Mucosa of rectum (tissue), 2 donors: ENCODE measurements around the gene DTNA.

ENCODE experiments used
- H3K27ac ChIP-seq, 2 donors: one replicate each; pipeline ENCODE4 v1.7.0; 2013; ENCODE audit warnings: inconsistent platforms in 2 of 2, low read depth in 2 of 2, low read length in 2 of 2
- H3K27me3 ChIP-seq, 2 donors: one replicate each; pipeline ENCODE4 v1.7.0; 2013; ENCODE audit warnings: low read length in 2 of 2; ENCODE audit not compliant: control insufficient read depth in 2 of 2, insufficient read depth in 2 of 2
- H3K36me3 ChIP-seq, 2 donors: one replicate each; pipeline ENCODE4 v1.7.0; 2013; ENCODE audit warnings: low read length in 2 of 2; ENCODE audit not compliant: control insufficient read depth in 2 of 2, insufficient read depth in 2 of 2
- H3K4me1 ChIP-seq, 2 donors: one replicate each; pipeline ENCODE4 v1.7.0; 2013; ENCODE audit warnings: low read length in 2 of 2, mild to moderate bottlenecking in 1 of 2; ENCODE audit not compliant: control insufficient read depth in 2 of 2, insufficient read depth in 2 of 2
- H3K4me3 ChIP-seq, 2 donors: one replicate each; pipeline ENCODE4 v1.7.0; 2013; ENCODE audit warnings: low read length in 2 of 2
- H3K9ac ChIP-seq, 2 donors: one replicate each; pipeline ENCODE4 v1.7.0; 2013; ENCODE audit warnings: low read length in 2 of 2, low read depth in 1 of 2, mild to moderate bottlenecking in 1 of 2
- H3K9me3 ChIP-seq, 2 donors: one replicate each; pipeline ENCODE4 v1.7.0; 2013; ENCODE audit warnings: low read length in 2 of 2; ENCODE audit not compliant: control insufficient read depth in 2 of 2
- donor health status: healthy.
- donor health status: Normal muscosa, but diverticular disease.

DTNA gene

DNA sequence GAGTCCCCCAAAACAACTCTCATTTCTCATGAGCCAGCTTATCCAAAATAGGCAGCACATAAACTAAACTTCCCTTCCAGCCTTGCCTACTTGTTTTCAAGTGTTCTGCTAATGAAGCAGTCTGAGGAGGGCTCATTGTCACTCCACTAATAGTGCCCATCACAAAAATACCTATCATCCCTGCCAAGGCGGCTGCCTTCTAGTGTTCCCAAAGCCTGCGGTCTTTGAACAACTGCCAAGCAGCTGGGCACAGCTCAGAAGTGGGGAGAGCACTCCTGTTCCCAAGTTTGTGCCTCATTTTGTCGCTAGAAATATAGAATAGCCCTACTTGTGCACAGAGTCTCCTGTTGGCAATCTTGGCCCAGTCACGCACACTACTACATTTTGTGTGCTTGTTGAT lies 50.3 kb downstream of the DTNA start:
- Histone ChIP-seq H3K9ac (no peak overlapping the region), H3K4me1 (no peaks in the 10 kb centered on the region), H3K9me3 (no peaks in the 10 kb centered on the region), H3K27me3 (no peaks in the 10 kb centered on the region), H3K36me3 (no peaks in the 10 kb centered on the region), H3K4me3 (no peak overlapping the region), H3K27ac (no peak overlapping the region)

DNA sequence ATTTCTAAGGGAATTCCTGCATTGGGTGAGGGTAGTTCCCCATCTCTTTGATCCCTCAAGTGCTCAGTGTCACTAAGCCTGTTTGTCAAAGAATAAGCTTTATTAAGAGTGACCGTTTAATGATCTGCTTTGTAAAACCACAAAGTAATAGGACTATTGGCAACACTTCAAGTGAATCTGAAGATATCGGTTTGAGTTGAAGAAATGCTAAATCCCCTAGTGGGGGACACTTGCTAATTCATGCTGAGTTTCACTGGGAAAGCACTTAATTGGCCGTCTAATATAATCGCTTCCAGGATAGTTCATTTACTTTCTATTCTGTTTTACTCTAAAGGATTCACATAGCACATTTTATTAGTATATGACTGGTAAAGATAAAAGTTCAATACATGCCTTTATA lies 54.4 kb downstream of the DTNA start:
- Histone ChIP-seq H3K9ac (no peak overlapping the region), H3K27ac (no peak overlapping the region), H3K27me3 (no peaks in the 10 kb centered on the region), H3K9me3 (no peaks in the 10 kb centered on the region), H3K4me1 (no peaks in the 10 kb centered on the region), H3K36me3 (no peaks in the 10 kb centered on the region), H3K4me3 (no peak overlapping the region)

DNA sequence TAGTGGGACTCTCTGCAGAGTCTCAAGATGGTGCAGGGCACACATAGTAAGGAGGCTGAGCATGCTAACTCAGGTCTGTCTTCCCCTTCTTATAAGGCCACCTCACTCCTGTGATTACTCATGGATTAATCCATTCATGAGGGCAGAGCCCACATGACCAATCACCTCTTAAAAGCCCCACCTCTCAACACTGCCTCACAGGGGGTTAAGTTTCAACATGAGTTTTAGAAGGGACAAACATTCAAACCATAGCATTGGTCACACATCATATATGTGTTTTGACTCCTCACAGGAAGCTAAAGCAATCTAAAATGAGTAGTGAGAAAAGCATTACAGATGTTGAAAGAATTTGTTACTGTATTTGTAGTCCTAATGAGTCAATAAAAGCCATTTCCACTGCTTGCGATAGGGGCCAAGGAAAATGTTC lies 57.5 kb downstream of the DTNA start:
- H3K27me3 ChIP-seq = no peaks in the 10 kb centered on the region
- no peaks in the 10 kb centered on the region for H3K4me1 ChIP-seq
- no peak overlapping the region for H3K27ac ChIP-seq
- no peaks in the 10 kb centered on the region for H3K36me3 ChIP-seq
- H3K4me3 ChIP-seq = no peak overlapping the region
- no peaks in the 10 kb centered on the region for H3K9me3 ChIP-seq
- no peak overlapping the region for H3K9ac ChIP-seq

DNA sequence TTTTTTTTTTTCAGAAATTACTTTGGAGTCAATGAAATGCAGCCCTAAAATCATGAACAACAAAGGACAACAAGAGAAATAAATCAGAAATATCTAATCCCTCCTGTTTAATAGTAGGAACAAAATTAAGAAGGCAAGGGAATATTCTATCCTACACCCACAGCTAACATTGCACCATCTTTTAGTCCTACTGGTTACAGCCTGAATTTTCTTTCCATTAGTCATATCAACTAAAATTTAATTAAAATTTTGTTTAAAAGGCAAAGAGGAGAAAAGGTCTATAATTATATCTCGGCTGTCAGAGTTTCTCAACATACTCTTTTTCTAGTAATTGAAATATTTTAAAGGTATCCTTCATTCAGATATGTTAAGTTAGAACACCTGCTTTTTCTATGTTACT lies 61.9 kb downstream of the DTNA start:
- Histone ChIP-seq H3K4me1 (peaks cover 0 to 3% of the 10 kb centered on the region in 2 donors), H3K27me3 (no peaks in the 10 kb centered on the region), H3K9me3 (no peaks in the 10 kb centered on the region), H3K9ac (no peak overlapping the region), H3K4me3 (no peak overlapping the region), H3K36me3 (no peaks in the 10 kb centered on the region), H3K27ac (no peak overlapping the region)

DNA sequence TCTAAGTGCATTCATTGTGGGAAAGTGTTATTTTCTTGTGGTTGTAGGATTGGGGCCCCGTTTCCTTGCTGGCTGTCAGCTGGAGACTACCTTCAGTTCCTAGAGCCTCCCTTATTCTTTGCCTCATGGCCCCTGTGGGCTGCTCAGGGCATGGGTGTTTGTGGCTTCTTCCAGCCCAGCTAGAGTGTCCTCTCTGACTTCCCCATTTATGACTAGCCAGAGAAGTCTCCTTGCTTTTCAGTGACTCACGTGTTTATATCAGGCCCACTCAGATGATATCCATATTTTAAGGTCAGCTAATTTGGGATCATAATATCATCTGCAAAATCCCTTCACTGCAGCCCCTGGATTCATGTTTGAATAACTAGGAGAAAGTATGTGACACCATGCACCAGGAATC lies 62.8 kb downstream of the DTNA start:
- Histone ChIP-seq H3K9me3 (no peaks in the 10 kb centered on the region), H3K4me1 (peaks cover 0 to 3% of the 10 kb centered on the region in 2 donors), H3K9ac (no peak overlapping the region), H3K4me3 (no peak overlapping the region), H3K27ac (no peak overlapping the region), H3K27me3 (no peaks in the 10 kb centered on the region), H3K36me3 (no peaks in the 10 kb centered on the region)

DNA sequence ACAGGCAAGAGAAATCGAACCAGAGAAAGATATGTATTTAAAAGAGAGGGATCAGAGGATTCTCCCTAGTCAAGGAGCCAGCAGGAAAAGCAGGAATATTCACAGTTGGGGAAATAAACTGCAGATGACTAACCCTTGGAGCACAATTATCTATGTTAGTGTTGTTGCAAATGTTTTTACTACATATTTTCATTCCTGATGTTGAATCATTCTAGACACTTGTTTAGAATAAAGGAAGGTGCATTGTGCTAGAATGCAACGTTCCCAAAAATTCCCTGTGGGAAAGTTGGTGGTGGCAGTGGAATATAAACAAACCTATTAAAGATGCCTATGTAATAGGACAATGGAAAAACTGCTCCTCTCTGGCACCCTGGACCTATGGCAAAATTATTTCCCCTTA lies 63.3 kb downstream of the DTNA start:
- no peaks in the 10 kb centered on the region for H3K36me3 ChIP-seq
- H3K9me3 ChIP-seq = no peaks in the 10 kb centered on the region
- H3K4me1 ChIP-seq = peaks cover 0 to 3% of the 10 kb centered on the region in 2 donors
- H3K4me3 ChIP-seq = no peak overlapping the region
- H3K27ac ChIP-seq = no peak overlapping the region
- H3K9ac ChIP-seq = no peak overlapping the region
- no peaks in the 10 kb centered on the region for H3K27me3 ChIP-seq

DNA sequence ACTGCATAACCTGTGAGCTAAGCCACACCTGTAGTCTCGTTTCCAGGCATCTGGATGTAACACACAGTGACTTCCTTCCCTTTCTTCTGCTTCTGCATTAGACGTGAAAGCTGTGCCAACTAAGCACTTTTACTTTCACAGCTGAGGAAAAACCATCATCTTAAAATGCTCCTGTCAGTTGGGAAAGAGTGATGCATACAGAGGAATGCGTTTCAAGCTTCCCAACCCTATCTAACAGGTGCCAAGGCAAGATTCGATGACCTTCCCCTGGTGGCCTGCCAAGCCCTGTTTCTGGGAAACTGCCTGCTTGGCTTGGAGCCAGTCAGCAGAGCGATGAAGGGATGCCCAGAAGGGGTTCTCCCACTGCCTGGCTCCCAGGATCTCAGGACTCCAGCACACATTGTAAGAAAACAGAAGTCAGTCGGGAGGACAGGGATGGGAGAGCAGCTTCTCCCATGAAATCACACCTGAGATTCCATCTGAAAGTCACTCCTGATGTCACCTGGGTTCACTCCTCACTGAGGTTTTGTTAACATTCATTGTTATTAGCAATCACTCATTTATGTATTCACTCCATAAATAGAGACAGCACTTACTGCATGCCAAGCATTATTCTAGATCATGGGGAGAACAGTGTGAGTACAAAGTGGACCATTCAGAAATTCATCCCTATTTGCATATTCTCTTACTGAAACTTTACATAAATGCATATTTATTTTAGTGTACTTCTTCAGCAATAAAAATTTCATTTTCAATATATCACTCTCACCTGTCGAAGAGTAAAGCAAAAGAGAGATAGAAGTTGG lies 64.1 kb downstream of the DTNA start:
- Histone ChIP-seq H3K36me3 (no peaks in the 10 kb centered on the region), H3K4me3 (no peak overlapping the region), H3K27me3 (no peaks in the 10 kb centered on the region), H3K4me1 (peaks cover 0 to 3% of the 10 kb centered on the region in 2 donors), H3K9me3 (no peaks in the 10 kb centered on the region), H3K27ac (no peak overlapping the region), H3K9ac (no peak overlapping the region)

DNA sequence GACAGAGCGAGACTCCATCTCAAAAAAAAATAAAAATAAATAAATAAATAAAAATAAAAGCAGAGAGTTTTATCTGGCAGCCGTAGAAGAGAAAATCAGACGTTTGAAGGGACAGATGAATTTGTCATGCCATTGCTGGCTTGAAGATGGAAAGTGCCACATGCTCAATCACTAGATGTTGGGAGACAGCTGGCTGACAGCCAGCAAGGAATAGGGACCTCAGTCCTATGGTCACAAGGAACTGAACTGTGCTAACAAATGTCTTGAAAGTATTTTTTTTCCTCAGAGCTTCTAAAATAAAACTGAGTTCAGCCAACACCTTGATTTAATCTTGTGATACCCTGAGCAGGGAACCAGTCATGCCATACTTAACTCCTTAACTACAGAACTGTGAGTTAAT lies 65.4 kb downstream of the DTNA start:
- Histone ChIP-seq H3K9me3 (no peaks in the 10 kb centered on the region), H3K27ac (no peak overlapping the region), H3K9ac (no peak overlapping the region), H3K4me1 (peaks cover 0 to 3% of the 10 kb centered on the region in 2 donors), H3K27me3 (no peaks in the 10 kb centered on the region), H3K36me3 (no peaks in the 10 kb centered on the region), H3K4me3 (no peak overlapping the region)

DNA sequence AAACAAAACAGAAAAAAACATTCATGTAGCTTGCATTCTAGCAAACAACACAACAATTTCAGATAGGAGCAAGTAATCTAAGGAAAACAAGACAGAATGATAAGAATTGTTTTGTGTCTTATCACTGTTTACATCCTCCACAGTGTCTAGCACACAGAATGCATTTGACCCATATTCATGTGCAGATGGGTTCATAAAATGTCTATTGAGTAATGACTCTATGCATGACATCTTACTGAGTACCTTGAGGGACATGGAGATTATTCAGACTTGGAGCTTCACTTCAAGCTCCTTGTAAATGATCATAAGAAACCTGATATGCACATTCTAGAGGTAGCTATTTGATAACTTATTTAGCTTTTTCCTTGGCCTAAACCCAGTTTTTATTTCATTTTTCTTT lies 69.0 kb downstream of the DTNA start:
- H3K4me1 ChIP-seq = no peaks in the 10 kb centered on the region
- H3K27ac ChIP-seq = no peak overlapping the region
- no peaks in the 10 kb centered on the region for H3K27me3 ChIP-seq
- H3K36me3 ChIP-seq = no peaks in the 10 kb centered on the region
- H3K9ac ChIP-seq = no peak overlapping the region
- H3K9me3 ChIP-seq = no peaks in the 10 kb centered on the region
- H3K4me3 ChIP-seq = no peak overlapping the region

DNA sequence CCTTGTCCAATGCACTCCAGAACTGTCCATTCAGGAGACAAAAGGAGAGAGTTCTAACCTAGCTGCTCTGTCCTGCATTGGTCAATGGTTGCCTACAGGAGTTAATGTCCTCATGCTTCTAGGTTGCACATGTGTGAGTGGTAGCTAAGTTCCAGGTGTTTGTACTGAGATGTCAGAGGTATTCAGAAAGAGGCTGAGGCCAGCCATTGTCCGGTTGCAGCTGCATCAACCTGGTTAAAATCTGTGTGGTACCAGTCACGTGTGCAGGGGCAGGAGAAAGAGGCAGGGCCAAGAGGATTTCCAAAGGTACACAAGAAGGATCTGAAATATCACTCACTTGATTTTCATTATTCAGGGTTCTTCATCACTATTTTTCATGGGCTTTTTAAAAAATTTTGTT lies 70.8 kb downstream of the DTNA start:
- no peaks in the 10 kb centered on the region for H3K27me3 ChIP-seq
- H3K4me3 ChIP-seq = no peak overlapping the region
- H3K27ac ChIP-seq = no peak overlapping the region
- H3K9ac ChIP-seq = no peak overlapping the region
- no peaks in the 10 kb centered on the region for H3K4me1 ChIP-seq
- no peaks in the 10 kb centered on the region for H3K9me3 ChIP-seq
- no peaks in the 10 kb centered on the region for H3K36me3 ChIP-seq
